Fibroblast of villous mesenchyme (primary cell): ENCODE results near the gene RNF130. TPM values are rescaled to one million over a fixed set of nuclear protein-coding genes. Genes with fewer than 3 reads are reported as not detected.

ENCODE experiments used
- DNase-seq: peaks from one replicate; pipeline ENCODE4 v3.0.0-alpha.2; 2010; ENCODE audit warnings: low read depth
- H3K4me3 ChIP-seq: 2 replicates; pipeline ENCODE4 v1.5.1; 2011; ENCODE audit warnings: low read depth, mild to moderate bottlenecking, low read length
- total RNA-seq: library from RNA; depleted of rRNA; stranded (reverse); fragments of >200 nt; gene quantifications from 2 replicates; pipeline ENCODE4 v1.2.3, GENCODE V29; 2012
- TF ChIP-seq, protein P1 (sequence below): IDR thresholded peaks from 2 replicates; pipeline ENCODE4 v1.5.1; 2012; ENCODE audit warnings: low read depth, mild to moderate bottlenecking, low read length; ENCODE audit not compliant: insufficient read depth

The RNF130 gene
- total RNA-seq, 1 donor, result 12.1 TPM

DNA sequence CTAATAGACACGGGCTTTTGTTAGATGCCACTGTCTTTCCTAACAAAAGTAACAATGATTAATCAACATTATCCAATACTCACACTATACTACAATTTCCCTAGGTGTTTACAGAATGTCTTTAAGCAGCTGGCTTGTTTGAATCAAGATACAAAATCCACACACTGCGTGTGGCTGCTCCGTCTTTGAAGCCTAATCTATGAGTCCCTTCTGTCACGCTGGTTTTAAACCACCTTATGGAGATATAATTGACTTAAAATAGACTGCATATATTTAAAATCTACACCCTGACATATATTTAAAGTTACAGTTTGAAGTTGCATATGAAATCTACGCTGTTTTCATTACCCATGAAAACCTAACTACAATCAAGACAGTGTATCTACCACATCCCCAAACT, 89.9 kb downstream of the RNF130 start:
- TF ChIP-seq, protein P1, sequence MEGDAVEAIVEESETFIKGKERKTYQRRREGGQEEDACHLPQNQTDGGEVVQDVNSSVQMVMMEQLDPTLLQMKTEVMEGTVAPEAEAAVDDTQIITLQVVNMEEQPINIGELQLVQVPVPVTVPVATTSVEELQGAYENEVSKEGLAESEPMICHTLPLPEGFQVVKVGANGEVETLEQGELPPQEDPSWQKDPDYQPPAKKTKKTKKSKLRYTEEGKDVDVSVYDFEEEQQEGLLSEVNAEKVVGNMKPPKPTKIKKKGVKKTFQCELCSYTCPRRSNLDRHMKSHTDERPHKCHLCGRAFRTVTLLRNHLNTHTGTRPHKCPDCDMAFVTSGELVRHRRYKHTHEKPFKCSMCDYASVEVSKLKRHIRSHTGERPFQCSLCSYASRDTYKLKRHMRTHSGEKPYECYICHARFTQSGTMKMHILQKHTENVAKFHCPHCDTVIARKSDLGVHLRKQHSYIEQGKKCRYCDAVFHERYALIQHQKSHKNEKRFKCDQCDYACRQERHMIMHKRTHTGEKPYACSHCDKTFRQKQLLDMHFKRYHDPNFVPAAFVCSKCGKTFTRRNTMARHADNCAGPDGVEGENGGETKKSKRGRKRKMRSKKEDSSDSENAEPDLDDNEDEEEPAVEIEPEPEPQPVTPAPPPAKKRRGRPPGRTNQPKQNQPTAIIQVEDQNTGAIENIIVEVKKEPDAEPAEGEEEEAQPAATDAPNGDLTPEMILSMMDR, result no peak
- DNase-seq, result no peak
- H3K4me3 ChIP-seq, result no peak overlapping the region

DNA sequence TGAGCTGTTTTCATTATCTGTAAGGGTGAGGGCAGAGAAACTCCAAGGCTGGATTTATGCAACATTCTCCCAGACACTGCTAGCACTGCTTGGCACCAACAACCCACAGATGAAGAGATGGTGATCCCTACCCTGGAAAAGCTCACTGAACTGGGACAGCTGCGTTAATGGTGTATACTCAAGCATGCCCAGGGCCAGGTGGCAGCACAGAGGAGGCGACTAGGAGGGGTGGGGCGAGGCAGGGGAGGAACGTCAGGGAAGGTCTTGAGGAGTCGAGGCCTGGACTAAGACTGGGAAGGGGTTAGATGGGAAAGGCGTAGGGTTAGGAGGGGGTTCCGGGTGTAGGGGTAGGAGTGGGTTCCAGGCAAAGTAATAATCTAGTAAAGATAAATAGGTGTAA, 90.8 kb downstream of the RNF130 start:
- TF ChIP-seq, protein P1, result no peak
- no peak for DNase-seq
- H3K4me3 ChIP-seq, result no peak overlapping the region

DNA sequence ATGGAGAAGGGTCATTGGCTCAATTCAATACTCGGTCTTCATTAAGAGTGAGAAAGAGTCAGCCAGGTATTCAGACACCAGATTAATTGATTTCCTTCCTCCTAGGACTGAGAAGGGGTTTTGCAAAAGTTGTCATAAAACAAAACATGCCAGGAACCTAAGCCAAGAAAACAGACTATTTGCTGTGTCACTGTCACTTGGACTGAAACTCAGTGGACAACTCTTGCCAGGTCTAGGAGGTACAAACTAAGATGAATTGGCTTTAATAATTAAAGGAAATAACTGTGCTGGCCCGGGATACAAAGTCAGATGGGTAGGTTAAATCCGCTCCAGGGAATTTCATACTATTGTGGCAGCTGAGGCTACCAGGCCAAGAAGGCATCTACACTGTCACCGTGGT, 92.8 kb downstream of the RNF130 start:
- TF ChIP-seq, protein P1, result no peak

DNA sequence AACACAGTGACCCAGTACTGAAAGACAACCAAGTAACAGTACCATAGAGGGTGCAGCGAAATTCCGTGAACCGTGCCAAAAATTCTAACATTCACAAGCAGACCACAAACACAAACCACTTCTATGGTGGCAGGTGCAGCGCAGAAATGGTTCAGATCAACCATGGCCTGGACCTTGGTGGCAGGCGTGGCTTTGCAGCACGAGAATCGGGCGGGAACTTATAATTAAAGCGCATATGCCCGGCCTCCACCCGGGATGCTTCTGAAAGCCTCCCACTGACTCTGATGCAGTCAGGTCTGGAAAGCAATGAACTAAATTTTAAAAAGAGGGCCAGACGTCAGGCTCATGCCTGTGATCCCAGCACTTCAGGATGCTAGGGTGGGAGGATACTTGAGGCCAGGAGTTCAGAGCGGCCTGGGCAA, 95.8 kb downstream of the RNF130 start:
- TF ChIP-seq, protein P1, result no peak
- no peak overlapping the region for H3K4me3 ChIP-seq
- no peak for DNase-seq

More for the DNA sequence above, 92.8 kb downstream of the RNF130 start:
- no peak for DNase-seq
- H3K4me3 ChIP-seq, result no peak overlapping the region

DNA sequence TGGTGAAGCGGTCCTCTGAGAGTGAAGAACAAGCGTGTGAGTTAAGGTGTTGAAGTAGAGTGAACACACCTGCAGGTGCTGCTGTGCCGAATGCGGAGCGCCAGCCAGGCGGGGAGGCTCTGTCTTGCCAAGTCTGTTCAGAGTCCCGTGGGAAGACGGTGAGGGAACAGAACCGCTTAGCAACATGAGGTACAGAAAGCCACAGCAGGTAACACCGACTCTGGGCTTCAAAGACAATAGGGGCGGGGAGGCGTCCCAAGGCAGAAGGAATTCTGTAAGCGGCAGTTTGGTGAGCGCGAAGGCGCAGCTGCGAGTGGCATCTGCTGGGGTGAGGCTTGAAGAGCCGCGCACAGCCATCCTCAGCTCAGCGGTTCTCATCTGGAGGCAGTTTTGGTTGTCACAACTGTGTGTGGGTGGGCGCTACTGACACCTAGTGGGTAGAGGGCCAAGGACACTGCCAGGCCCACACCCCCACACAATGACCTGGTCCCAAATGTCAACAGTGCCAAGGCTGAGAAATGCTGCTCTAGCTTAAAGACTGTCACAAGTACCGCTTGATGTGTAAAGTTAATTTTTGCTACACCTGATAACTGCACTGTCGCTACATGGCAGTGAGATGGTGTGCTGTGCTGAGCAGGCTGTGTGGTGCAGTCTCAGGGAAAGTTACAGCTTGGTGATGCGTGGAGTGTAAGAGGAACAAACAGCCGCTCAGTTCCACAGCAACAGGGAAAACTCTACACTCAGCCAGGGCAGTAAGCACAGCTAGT, 96.4 kb downstream of the RNF130 start:
- peak; percentile 25 for DNase-seq
- H3K4me3 ChIP-seq, result no peak overlapping the region
- TF ChIP-seq, protein P1, result peak; percentile 50

DNA sequence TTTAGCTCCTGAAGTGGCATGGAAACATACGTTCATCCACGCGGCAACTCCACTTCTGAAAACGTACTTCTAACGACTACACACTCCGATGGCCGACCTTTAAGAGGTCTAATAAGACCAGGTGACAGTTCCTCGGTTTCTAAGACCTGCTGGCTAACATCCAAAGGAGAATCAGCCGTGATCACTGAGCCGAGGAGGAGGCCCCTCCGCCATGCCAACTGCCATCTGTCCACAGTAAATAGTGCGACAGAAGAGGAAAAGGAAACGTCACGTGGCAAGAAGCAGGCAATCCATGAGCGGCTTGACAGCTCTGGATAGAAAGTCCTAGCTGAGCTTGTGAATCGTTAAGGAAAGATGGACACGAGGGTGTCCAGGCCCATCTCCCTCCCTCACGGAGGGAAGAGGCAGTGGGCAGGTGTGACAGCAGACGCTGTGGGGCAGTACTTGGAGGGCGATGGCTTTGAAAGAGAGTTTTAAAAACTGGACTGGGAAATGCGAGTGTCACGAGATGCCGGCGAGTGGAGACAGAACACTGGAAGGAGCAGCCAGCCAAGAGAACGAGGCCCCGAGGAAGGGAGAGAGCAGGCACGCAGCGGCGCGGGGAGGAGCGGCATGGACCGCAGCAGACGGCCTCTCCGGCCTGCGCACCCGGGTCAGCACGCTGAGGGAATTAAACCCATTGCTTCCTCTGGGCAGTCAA, 97.2 kb downstream of the RNF130 start:
- H3K4me3 ChIP-seq, result no peak overlapping the region
- TF ChIP-seq, protein P1, result no peak
- DNase-seq, result no peak
